ENCODE results near the gene CASP14. TPM values are rescaled to one million over a fixed set of nuclear protein-coding genes. Genes with fewer than 3 reads are reported as not detected.

CASP14 gene
- total and polyA plus RNA-seq, 2 of the 13 experiments (the other 11 are each of a cell fraction or from before 2014, with no cell fraction given), result not detected

DNA sequence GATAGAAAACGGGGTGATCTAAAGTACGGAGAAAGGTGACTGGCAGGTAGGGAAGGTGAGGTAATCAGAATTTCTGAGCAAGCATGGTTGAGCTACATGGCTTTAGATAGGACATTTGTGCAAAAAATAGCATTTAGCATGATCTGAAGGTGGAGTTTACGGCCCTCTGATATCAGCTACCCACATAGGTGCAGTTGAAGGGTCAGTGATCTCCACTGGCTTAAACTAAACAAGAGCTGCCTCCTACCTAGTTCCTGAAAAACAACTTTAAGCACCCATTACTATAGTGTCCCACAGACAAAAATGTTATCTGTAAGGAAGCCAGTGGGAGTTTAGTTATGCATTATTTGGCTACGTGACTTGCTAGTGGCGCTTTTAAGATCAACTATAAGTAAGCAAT is 1.2 kb upstream of the CASP14 start (continued):
- TF ChIP-seq, protein P1, sequence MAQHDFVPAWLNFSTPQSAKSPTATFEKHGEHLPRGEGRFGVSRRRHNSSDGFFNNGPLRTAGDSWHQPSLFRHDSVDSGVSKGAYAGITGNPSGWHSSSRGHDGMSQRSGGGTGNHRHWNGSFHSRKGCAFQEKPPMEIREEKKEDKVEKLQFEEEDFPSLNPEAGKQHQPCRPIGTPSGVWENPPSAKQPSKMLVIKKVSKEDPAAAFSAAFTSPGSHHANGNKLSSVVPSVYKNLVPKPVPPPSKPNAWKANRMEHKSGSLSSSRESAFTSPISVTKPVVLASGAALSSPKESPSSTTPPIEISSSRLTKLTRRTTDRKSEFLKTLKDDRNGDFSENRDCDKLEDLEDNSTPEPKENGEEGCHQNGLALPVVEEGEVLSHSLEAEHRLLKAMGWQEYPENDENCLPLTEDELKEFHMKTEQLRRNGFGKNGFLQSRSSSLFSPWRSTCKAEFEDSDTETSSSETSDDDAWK (CRISPR knock-in tag; IDR thresholded peaks at IDR 0.05), result no peak
- TF ChIP-seq ZSCAN29 (CRISPR knock-in tag; conservative IDR thresholded peaks at IDR 0.05), result no peak
- no peak for TF ChIP-seq TBP (CRISPR knock-in tag; IDR thresholded peaks at IDR 0.05)
- TF ChIP-seq, protein P2, sequence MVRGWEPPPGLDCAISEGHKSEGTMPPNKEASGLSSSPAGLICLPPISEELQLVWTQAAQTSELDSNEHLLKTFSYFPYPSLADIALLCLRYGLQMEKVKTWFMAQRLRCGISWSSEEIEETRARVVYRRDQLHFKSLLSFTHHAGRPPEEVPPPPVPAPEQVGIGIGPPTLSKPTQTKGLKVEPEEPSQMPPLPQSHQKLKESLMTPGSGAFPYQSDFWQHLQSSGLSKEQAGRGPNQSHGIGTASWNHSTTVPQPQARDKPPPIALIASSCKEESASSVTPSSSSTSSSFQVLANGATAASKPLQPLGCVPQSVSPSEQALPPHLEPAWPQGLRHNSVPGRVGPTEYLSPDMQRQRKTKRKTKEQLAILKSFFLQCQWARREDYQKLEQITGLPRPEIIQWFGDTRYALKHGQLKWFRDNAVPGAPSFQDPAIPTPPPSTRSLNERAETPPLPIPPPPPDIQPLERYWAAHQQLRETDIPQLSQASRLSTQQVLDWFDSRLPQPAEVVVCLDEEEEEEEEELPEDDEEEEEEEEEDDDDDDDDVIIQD (CRISPR knock-in tag; IDR thresholded peaks at IDR 0.05; ENCODE audit: low read depth), result no peak
- no peak for TF ChIP-seq ZNF816 (CRISPR knock-in tag; IDR thresholded peaks at IDR 0.05; ENCODE audit: borderline replicate concordance)

DNA sequence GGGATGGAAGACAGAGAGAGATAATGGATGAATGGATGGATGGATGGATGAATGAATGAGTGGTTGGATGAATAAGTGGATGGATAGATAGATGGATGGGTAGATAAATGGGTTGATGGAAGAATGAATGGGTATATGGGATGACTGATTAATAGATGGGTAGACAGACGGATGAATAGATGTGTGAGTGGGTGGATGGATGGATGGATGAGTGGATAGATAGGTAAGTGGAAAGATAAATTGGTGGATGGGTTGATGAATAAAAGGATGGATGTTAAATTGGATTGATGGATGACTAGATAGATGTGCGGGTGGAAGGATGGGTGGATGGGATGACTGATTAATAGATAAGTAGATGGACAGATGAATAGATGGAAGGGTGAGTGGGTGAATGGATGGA is 1.4 kb downstream of the CASP14 start:
- Histone ChIP-seq H3K4me2 (ENCODE audit: low read depth, low read length) (no peak overlapping the region), H3K27ac (ENCODE audit: extremely low read length, insufficient read depth, low read length) (no peak overlapping the region), H3K4me1 (ENCODE audit: insufficient read depth, low read length) (no peaks in the 10 kb centered on the region), H3K4me3 (replicated peaks in 1 of 3; ENCODE audit: insufficient read depth in 1 of 3, low read depth in 2 of 3, low read length in 3 of 3) (no peak overlapping the region), H2AFZ (ENCODE audit: low read length) (no peak overlapping the region), H3K9me3 (ENCODE audit: low read length) (no peaks in the 10 kb centered on the region), H3K36me3 (replicated peaks in 1 of 2; ENCODE audit: control insufficient read depth in 1 of 2, insufficient read depth in 2 of 2, low read length in 2 of 2) (no peaks in the 10 kb centered on the region), H4K20me1 (ENCODE audit: insufficient read depth, low read length) (no peaks in the 10 kb centered on the region), H3K9ac (ENCODE audit: insufficient read depth, low read depth, low read length) (no peak overlapping the region), H3K79me2 (ENCODE audit: insufficient read depth, low read length) (no peaks in the 10 kb centered on the region), H3K27me3 (ENCODE audit: control insufficient read depth in 1 of 2, insufficient read depth in 2 of 2, low read length in 2 of 2) (0 out of 5 replicates have a peak, but pooled peaks cover 0 to 3% of the 10 kb centered on the region in 2 experiments)
- no peak for FAIRE-seq
- BruUV-seq (replicated peaks), result no TSS peak
- intact Hi-C loops (cut with micrococcal nuclease; ENCODE audit: unreplicated experiment), result no loop called here
- in situ Hi-C loops (cut with HindIII; ENCODE audit: extremely low pct_ligation_motif_present, low pct_unique_long_range_greater_than_20kb), result no loop called here
- no peak for DNase-seq (ENCODE audit: low spot score)
- WGBS (ENCODE audit: low lambda C conversion rate), result 25% methylated on average over 2 of the region's 2 CpGs
- CTCF ChIA-PET (ENCODE audit: low intra/inter-chr PET ratio, low total read pairs), result no interaction called here
- ATAC-seq, result no peak
- POLR2A ChIA-PET, result no interaction called here
- TF ChIP-seq BORCS8-MEF2B (CRISPR knock-in tag; IDR thresholded peaks at IDR 0.05), result no peak
- no peak for TF ChIP-seq SSRP1 (CRISPR knock-in tag; IDR thresholded peaks at IDR 0.05)
- no peak for TF ChIP-seq MAZ (IDR thresholded peaks at IDR 0.05; ENCODE audit: borderline replicate concordance, low read depth, low read length)
- TF ChIP-seq MAZ (CRISPR knock-in tag; IDR thresholded peaks at IDR 0.05; ENCODE audit: low read depth), result no peak
- TF ChIP-seq, protein P3, sequence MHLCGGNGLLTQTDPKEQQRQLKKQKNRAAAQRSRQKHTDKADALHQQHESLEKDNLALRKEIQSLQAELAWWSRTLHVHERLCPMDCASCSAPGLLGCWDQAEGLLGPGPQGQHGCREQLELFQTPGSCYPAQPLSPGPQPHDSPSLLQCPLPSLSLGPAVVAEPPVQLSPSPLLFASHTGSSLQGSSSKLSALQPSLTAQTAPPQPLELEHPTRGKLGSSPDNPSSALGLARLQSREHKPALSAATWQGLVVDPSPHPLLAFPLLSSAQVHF (CRISPR knock-in tag; IDR thresholded peaks at IDR 0.05), result no peak
- TF ChIP-seq GLI4 (CRISPR knock-in tag; IDR thresholded peaks at IDR 0.05; ENCODE audit: borderline replicate concordance), result no peak
- TF ChIP-seq TEAD2 (CRISPR knock-in tag; IDR thresholded peaks at IDR 0.05), result no peak
- TF ChIP-seq ISX (CRISPR knock-in tag; conservative IDR thresholded peaks at IDR 0.05), result no peak
- no peak for TF ChIP-seq ZNF530 (CRISPR knock-in tag; IDR thresholded peaks at IDR 0.05; ENCODE audit: low read depth)
- TF ChIP-seq KLF6 (CRISPR knock-in tag; IDR thresholded peaks at IDR 0.05), result no peak
- TF ChIP-seq PCBP2 (optimal IDR thresholded peaks at IDR 0.05; ENCODE audit: low read depth, low read length, poor library complexity, severe bottlenecking), result no peak
- no peak for TF ChIP-seq ZNF782 (CRISPR knock-in tag; IDR thresholded peaks at IDR 0.05; ENCODE audit: borderline replicate concordance)
- TF ChIP-seq ZNF552 (CRISPR knock-in tag; IDR thresholded peaks at IDR 0.05; ENCODE audit: borderline replicate concordance), result no peak
- no peak for TF ChIP-seq FOXJ3 (CRISPR knock-in tag; IDR thresholded peaks at IDR 0.05; ENCODE audit: borderline replicate concordance)
- no peak for TF ChIP-seq ERF (CRISPR knock-in tag; IDR thresholded peaks at IDR 0.05)
- no peak for TF ChIP-seq SATB2 (CRISPR knock-in tag; IDR thresholded peaks at IDR 0.05)
